OCI-LY1 (cell line): Measurements from ENCODE around the gene TXNDC17.

Experiments used
- CTCF ChIP-seq: fragments of 200-600 bp; sonication (generic), shearing (Covaris generic); IDR thresholded peaks from 2 replicates; pipeline ENCODE4 v1.5.1; 2017; ENCODE audit warnings: mild to moderate bottlenecking, antibody characterized with exemption, low read length, moderate library complexity, mixed read lengths
- EZH2 ChIP-seq: fragments of 200-600 bp; sonication (generic), shearing (Covaris generic); IDR thresholded peaks from 2 replicates; pipeline ENCODE4 v1.8.0; 2017; ENCODE audit warnings: borderline replicate concordance, mixed run types, mild to moderate bottlenecking, antibody characterized with exemption, low read length, moderate library complexity, mixed read lengths

GRCh38 chr17:6623941-6624340 lies 16.9 kb upstream of the TXNDC17 start:
- no peak for TF ChIP-seq CTCF
- no peak for TF ChIP-seq EZH2
